ENCODE measurements around the gene ABCA3. TPM values are rescaled to one million over a fixed set of nuclear protein-coding genes. Genes with fewer than 3 reads are reported as not detected.

Gene ABCA3
- total RNA-seq, 1 experiment from 2014 or later = 58.4 TPM

GRCh38 chr16:2328428-2328827, 12.1 kb downstream of the ABCA3 start:
- no peak for DNase-seq (ENCODE audit: low read depth, low spot score)
- Histone ChIP-seq H3K36me3 (ENCODE audit: control insufficient read depth, insufficient read depth, low read length) (peaks cover 2% of the 10 kb centered on the region; the same call in 1 of the 2 replicates), H3K27ac (ENCODE audit: low read length) (no peak overlapping the region), H3K9me3 (ENCODE audit: control insufficient read depth, insufficient read depth, low read depth, low read length) (no peaks in the 10 kb centered on the region), H3K27me3 (ENCODE audit: control insufficient read depth, insufficient read depth, low read length) (no peaks in the 10 kb centered on the region), H3K4me1 (ENCODE audit: control insufficient read depth, insufficient read depth, low read length) (no peaks in the 10 kb centered on the region), H3K4me3 (ENCODE audit: low read depth in 2 of 2, low read length in 2 of 2) (no peak overlapping the region)
- POLR2A ChIA-PET = interaction anchor here (0.6 kb wide), 1 partner anchor 19 kb away, joined by 9 read pairs; no protein-coding TSS in a partner anchor
- CTCF ChIA-PET = no interaction called here
- intact Hi-C loops (cut with micrococcal nuclease; ENCODE audit: unreplicated experiment) (no loop called here), in situ Hi-C loops (cut with HindIII; ENCODE audit: low pct_unique_long_range_greater_than_20kb, low sequenced_read_pairs) (no loop called here)
- TF ChIP-seq POLR2AphosphoS5 (IDR thresholded peaks at IDR 0.05; ENCODE audit: low read depth, low read length) (no peak), SIN3A (IDR thresholded peaks at IDR 0.05; ENCODE audit: borderline replicate concordance, insufficient read depth, low read depth, low read length) (no peak), TCF7L2 (IDR thresholded peaks at IDR 0.05; ENCODE audit: low read depth, low read length) (no peak), CTCF (IDR thresholded peaks at IDR 0.05) (no peak), REST (IDR thresholded peaks at IDR 0.05; ENCODE audit: insufficient read depth in 1 of 2, low read depth in 2 of 2, low read length in 1 of 2) (no peak)
- ATAC-seq = no peak
- no TSS peak for BruUV-seq (replicated peaks)

- in situ Hi-C loops (cut with HindIII; ENCODE audit: low pct_unique_long_range_greater_than_20kb, low sequenced_read_pairs) (no loop called here), intact Hi-C loops (cut with micrococcal nuclease; ENCODE audit: unreplicated experiment) (no loop called here)
- Histone ChIP-seq H3K4me1 (ENCODE audit: control insufficient read depth, insufficient read depth, low read length) (no peaks in the 10 kb centered on the region), H3K4me3 (ENCODE audit: low read depth in 2 of 2, low read length in 2 of 2) (no peak overlapping the region), H3K36me3 (ENCODE audit: control insufficient read depth, insufficient read depth, low read length) (peaks cover 2% of the 10 kb centered on the region; the same call in 1 of the 2 replicates), H3K27ac (ENCODE audit: low read length) (no peak overlapping the region), H3K27me3 (ENCODE audit: control insufficient read depth, insufficient read depth, low read length) (no peaks in the 10 kb centered on the region), H3K9me3 (ENCODE audit: control insufficient read depth, insufficient read depth, low read depth, low read length) (no peaks in the 10 kb centered on the region)
- no TSS peak for BruUV-seq (replicated peaks)
- CTCF ChIA-PET = no interaction called here
- DNase-seq (ENCODE audit: low read depth, low spot score) = no peak
- no peak for ATAC-seq
- no peak for TF ChIP-seq CTCF (IDR thresholded peaks at IDR 0.05)
- TF ChIP-seq POLR2AphosphoS5 (IDR thresholded peaks at IDR 0.05; ENCODE audit: low read depth, low read length) = no peak
- no peak for TF ChIP-seq SIN3A (IDR thresholded peaks at IDR 0.05; ENCODE audit: borderline replicate concordance, insufficient read depth, low read depth, low read length)
- no peak for TF ChIP-seq TCF7L2 (IDR thresholded peaks at IDR 0.05; ENCODE audit: low read depth, low read length)
- TF ChIP-seq REST (IDR thresholded peaks at IDR 0.05; ENCODE audit: insufficient read depth in 1 of 2, low read depth in 2 of 2, low read length in 1 of 2) = no peak
- POLR2A ChIA-PET = no interaction called here
Observed at GRCh38 chr16:2326191-2326590, 14.3 kb downstream of the ABCA3 start.
